Stimulated activated effector memory CD8-positive, alpha-beta T cell treated with anti-CD3 and anti-CD28 coated beads, Interleukin-12 subunit alpha, Interleukin-12 subunit beta, amount 100 ng/mL, for 72 hours (primary cell): ENCODE measurements around the gene PTK6.
A peak's percentile ranks its signal among the peaks of the same experiment; 100 is the strongest.

Experiments
- ATAC-seq: fragments of 150-1000 bp; cut with Tn5 transposase; 2 replicates; pipeline ENCODE4 v1.10.0; 2021
- DNase-seq, 2 donors: peaks; one replicate each; pipeline ENCODE4 v3.0.0; 2021 to 2022; ENCODE audit warnings: low spot score in 2 of 2
- H3K27ac Mint-ChIP-seq: one replicate; pipeline ENCODE4 v1.8.0; 2022; ENCODE audit warnings: mild to moderate bottlenecking, mixed read lengths
- H3K36me3 Mint-ChIP-seq: one replicate; pipeline ENCODE4 v1.8.0; 2022; ENCODE audit warnings: mild to moderate bottlenecking, mixed read lengths
- H3K4me1 Mint-ChIP-seq: one replicate; pipeline ENCODE4 v1.8.0; 2022; ENCODE audit warnings: mixed read lengths
- H3K4me3 Mint-ChIP-seq: one replicate; pipeline ENCODE4 v1.8.0; 2022; ENCODE audit warnings: mild to moderate bottlenecking, mixed read lengths
- H3K9me3 Mint-ChIP-seq: one replicate; pipeline ENCODE4 v1.8.0; 2022; ENCODE audit warnings: mixed read lengths

Gene PTK6

DNA sequence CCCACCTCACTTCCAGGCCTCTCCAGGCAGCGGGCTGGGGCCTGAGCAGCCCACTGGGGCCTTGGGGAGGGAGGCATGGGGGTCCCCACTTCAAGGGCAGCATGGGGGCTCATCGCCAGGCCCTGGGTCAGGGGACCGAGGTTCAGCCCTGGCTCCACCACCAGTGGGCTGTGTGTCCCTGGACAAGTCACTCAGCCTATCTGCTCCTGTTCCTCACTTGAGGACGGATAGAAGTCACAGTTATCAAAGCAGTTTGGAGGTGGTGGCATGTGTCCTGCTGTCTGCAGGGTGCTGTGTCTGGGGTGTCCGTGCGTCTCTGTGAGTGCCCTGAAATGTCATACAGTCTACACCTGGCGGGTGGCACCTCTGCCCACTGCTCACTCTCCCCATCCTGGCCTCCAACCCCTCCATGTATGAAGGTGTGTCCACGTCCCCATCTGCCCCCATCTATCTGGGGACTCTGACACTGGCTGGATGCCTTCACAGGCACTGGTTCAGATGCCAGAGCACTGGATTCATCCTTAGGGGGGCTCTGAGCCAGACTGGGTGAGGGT lies 41.9 kb downstream of the PTK6 start:
- Mint-ChIP-seq H3K9me3 (no peaks in the 10 kb centered on the region), H3K4me1 (no peaks in the 10 kb centered on the region), H3K27ac (peak overlapping the region; percentile 26), H3K4me3 (no peak overlapping the region), H3K36me3 (peaks cover 21% of the 10 kb centered on the region)
- DNase-seq (no peak), ATAC-seq (no peak)

DNA sequence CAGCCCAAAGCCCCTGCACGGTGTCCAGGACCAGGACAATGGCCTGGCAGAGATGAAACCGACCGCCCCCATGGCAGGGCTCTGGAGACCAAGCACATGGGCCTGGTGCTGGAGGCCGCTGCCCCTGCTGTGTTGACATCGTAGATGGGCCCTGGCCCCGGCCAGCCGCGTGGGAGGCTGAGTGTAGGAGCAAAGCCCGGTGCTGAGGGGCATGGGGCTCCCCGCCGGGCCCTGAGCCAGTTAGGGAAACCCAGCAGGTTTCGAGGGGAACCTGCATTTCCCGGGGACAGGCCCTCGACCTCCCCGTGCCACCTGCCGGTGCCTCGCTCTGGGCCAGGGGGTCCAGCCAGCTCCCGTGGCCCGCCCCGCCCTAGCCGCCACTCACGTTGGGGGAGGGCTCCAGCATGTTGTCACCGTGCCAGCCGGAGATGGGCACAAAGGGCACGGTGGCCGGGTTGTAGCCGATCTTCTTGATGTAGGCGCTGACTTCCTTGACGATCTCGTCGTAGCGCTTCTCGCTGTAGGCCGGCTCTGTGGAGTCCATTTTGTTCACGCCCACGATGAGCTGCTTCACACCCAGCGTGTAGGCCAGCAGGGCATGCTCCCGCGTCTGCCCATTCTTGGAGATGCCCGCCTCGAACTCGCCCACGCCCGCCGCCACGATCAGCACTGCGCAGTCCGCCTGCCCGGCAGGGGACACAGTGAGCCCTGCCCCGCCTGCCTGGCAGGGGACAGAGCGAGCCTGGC lies 42.6 kb downstream of the PTK6 start:
- Mint-ChIP-seq H3K4me3 (no peak overlapping the region), H3K27ac (no peak overlapping the region), H3K4me1 (no peaks in the 10 kb centered on the region), H3K36me3 (peaks cover 21% of the 10 kb centered on the region), H3K9me3 (no peaks in the 10 kb centered on the region)
- ATAC-seq (no peak), DNase-seq (no peak)

DNA sequence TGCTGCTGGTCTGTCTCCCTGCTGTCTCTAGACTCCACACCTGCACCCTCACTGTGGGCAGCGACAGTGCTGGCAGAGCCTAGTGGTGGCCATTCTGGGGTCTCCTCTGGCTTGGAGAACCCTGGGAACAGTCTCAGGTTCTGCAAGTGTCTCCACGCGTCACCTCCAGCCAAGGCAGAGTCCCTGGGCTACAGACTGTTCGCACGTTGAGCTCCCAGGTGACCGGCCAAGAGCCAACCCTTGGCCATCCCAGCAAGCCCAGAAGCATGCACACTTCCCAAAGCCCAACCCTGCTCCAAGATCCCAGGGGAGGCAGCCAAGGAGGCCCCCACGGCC lies 43.1 kb downstream of the PTK6 start:
- Mint-ChIP-seq H3K4me3 (no peak overlapping the region), H3K4me1 (no peaks in the 10 kb centered on the region), H3K9me3 (no peaks in the 10 kb centered on the region), H3K27ac (no peak overlapping the region), H3K36me3 (peaks cover 21% of the 10 kb centered on the region)
- ATAC-seq (no peak), DNase-seq (no peak)

DNA sequence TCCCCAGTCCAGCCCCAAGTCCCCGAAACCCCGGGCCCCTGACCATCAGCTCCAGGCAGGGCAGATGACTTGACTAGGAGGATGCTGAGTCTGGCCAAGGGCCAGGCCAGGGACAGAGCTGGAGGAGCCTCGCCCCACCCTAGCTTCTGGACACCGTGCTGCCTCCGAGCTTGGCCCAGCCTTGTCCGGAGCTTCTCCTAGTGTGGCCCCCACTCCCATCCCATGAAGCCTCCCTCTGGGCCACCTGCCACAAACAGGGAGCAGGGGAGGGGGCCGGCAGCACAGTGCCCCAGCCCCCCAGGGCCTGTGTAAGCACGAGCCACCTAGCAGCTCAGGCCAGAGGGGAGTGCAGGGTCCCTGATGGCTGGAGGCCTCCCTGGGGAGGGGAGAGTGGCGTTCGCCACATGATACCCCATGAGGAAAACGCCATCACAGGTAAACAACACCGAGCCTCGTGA lies 43.6 kb downstream of the PTK6 start:
- Mint-ChIP-seq H3K27ac (no peak overlapping the region), H3K36me3 (peaks cover 21% of the 10 kb centered on the region), H3K4me1 (no peaks in the 10 kb centered on the region), H3K4me3 (no peak overlapping the region), H3K9me3 (no peaks in the 10 kb centered on the region)
- no peak for ATAC-seq
- DNase-seq: no peak

DNA sequence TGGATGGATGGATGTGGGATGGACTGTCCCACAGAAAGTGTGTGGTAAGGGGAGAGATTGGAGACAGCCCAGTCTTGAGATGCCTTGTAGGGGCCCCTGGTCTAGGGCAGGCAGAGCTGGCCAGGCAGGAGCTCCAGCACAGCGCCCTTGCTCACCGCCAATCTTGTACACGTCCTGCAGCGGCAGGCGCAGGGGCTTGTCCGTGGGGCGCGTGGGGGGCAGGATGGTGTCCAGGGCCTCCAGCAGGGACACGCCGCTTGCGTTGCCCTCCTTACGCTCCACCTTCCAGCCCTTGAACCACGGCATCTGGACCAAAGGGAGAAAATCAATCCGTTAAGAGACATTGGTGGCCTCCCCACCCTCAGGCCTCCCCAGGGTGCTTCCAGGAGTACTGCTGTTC lies 44.2 kb downstream of the PTK6 start:
- no peaks in the 10 kb centered on the region for H3K4me1 Mint-ChIP-seq
- no peak for DNase-seq
- no peak overlapping the region for H3K4me3 Mint-ChIP-seq
- peaks cover 21% of the 10 kb centered on the region for H3K36me3 Mint-ChIP-seq
- H3K27ac Mint-ChIP-seq: no peak overlapping the region
- no peak for ATAC-seq
- no peaks in the 10 kb centered on the region for H3K9me3 Mint-ChIP-seq

DNA sequence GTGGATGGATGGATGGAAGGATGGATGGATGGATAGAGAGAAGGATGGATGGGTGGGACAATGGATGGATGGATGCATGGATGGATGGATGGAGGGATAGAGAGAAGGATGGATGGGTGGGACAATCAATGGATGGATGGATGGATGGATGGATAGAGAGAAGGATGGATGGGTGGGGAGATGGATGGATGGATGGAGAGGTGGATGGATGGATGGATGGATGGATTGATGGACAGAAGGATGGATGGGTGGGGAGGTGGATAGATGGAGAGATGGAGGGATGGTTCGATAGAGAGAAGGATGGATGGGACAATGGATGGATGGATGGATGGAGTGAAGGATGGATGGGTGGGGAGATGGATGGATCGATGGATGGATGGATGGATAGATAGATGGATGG lies 44.7 kb downstream of the PTK6 start:
- no peaks in the 10 kb centered on the region for H3K4me1 Mint-ChIP-seq
- H3K9me3 Mint-ChIP-seq: no peaks in the 10 kb centered on the region
- peaks cover 21% of the 10 kb centered on the region for H3K36me3 Mint-ChIP-seq
- no peak overlapping the region for H3K4me3 Mint-ChIP-seq
- ATAC-seq: no peak
- no peak for DNase-seq
- no peak overlapping the region for H3K27ac Mint-ChIP-seq

DNA sequence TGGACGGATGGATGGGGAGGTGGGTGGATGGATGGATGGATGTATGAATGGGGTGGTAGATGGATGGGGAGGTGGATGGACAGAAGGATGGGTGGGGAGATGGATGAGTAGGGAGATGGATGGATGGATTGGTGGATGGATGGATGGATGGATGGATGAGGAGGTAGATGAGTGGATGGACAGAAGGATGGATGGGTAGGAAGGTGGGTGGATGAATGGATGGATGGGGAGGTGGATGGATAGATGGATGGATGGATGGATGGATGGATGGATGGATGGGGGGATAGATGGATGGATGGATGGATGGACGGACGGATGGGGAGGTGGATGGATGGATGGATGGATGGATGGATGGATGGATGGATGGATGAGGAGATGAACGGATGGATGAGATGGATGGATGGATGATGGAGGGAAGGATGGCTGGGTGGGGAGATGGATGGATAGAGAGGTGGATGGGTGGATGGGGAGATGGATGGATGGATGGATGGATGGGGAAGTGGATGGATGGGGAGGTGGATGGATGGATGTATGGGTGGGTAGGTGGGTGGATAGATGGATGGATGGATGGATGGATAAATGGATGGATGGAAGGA lies 45.4 kb downstream of the PTK6 start:
- no peaks in the 10 kb centered on the region for H3K4me1 Mint-ChIP-seq
- DNase-seq (no peak), ATAC-seq (no peak)
- H3K9me3 Mint-ChIP-seq: no peaks in the 10 kb centered on the region
- peaks cover 21% of the 10 kb centered on the region for H3K36me3 Mint-ChIP-seq
- H3K4me3 Mint-ChIP-seq: no peak overlapping the region
- no peak overlapping the region for H3K27ac Mint-ChIP-seq

DNA sequence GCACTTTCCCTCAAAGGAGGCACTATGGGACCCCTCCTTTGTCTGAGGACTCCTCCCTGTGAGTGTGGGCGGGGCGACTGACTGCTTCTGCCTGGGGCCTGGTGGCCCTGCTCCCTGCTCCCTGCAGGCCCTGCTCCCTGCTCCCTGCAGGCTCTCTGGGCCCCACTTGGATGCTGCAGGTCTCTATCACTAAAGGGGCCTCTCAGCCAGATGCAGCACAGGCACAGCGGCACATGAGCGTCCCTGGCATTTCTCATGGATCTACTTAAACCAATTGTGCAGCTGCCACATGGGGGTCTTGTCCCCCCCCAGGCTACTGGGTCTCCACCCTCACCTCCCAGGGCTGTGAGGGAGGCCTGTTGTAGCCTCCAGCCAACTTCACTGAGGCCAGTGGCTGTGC lies 46.1 kb downstream of the PTK6 start:
- H3K27ac Mint-ChIP-seq: no peak overlapping the region
- ATAC-seq (no peak), DNase-seq (no peak)
- no peaks in the 10 kb centered on the region for H3K9me3 Mint-ChIP-seq
- no peak overlapping the region for H3K4me3 Mint-ChIP-seq
- peaks cover 21% of the 10 kb centered on the region for H3K36me3 Mint-ChIP-seq
- peaks cover 4% of the 10 kb centered on the region for H3K4me1 Mint-ChIP-seq

DNA sequence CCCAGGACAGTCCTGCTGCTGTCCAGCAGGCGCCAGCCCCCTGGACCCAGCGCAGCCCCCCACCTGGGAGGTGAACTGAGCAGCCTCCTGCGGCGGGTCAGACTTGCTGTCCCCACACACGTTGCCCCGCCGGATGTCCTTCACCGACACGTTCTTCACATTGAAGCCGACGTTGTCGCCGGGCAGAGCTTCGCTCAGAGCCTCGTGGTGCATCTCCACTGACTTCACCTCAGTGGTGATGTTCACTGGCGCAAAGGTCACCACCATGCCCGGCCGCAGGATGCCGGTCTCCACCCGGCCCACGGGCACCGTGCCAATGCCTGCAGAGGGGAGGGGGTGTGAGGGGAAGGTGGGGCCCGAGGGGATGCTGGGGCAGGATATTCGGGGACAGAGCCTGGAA lies 46.8 kb downstream of the PTK6 start:
- no peak overlapping the region for H3K27ac Mint-ChIP-seq
- H3K36me3 Mint-ChIP-seq: peaks cover 21% of the 10 kb centered on the region
- DNase-seq: no peak
- no peak for ATAC-seq
- H3K4me1 Mint-ChIP-seq: peaks cover 5% of the 10 kb centered on the region
- no peaks in the 10 kb centered on the region for H3K9me3 Mint-ChIP-seq
- no peak overlapping the region for H3K4me3 Mint-ChIP-seq

DNA sequence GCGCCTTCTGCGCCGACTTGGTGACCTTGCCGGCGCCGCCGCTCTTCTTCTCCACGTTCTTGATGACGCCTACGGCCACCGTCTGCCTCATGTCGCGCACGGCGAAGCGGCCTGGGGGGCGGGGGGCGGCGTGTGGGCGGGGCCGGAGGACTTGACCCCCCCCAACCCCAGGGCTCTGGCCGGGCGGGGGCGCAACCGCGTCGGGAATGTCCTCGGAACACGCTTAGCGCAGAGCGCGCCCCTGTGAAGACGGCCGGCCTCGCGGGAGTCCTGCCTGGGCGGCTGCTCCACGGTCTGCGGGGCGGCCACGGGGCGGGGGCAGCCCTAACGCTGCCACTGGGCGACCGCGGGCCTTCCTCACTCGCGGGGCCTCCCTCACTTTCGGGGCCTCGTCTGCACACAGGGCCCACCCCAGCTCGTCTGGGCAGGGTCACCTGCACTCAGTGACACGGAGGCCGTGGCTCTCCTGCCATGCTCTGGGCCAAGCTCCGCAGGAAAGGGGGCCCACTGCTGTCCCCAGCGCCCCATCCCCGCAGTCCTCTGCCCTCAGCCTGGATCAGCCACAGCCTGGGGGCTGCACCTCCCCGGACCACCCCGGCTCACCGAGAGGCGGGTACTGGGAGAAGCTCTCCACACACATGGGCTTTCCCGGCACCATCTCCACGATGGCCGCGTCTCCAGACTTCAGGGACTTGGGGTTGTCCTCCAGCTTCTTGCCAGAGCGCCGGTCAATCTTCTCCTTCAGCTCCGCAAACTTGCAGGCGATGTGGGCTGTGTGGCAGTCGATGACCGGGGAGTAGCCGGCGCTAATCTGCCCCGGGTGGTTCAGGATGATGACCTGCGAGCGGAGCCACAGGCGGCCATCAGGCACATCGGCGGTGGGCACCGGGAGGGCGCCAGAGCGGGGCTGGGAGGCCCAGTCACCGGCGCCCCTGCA lies 48.6 kb downstream of the PTK6 start:
- ATAC-seq: peak; percentile 27
- Mint-ChIP-seq H3K9me3 (no peaks in the 10 kb centered on the region), H3K4me3 (no peak overlapping the region), H3K36me3 (peaks cover 21% of the 10 kb centered on the region), H3K27ac (no peak overlapping the region), H3K4me1 (peaks cover 5% of the 10 kb centered on the region)
- no peak for DNase-seq

DNA sequence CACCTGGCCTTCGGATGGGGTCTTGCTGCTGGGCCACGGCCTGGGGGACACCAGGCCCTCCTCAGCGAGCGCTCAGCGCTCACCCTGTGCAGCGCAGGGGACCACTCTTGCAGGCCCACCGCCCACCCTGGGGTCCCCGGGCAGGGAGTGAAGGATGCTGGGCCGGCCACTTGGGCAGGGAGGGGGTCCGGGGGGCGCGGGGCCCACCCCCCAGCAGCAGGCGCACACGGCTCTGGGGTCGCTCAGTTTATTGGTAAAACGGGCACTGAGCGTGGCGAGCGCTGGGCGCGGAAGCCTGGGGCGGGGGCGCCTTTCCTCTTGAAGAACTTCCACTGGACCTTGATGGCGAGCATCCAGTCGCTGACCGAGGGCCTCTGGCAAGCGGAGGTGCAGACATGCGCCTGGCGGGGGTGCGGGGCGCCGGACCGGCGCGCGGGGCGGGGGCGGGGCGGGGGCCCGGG lies 49.4 kb downstream of the PTK6 start:
- Mint-ChIP-seq H3K36me3 (peaks cover 21% of the 10 kb centered on the region), H3K4me3 (no peak overlapping the region), H3K27ac (no peak overlapping the region), H3K9me3 (no peaks in the 10 kb centered on the region), H3K4me1 (peaks cover 9% of the 10 kb centered on the region)
- ATAC-seq: no peak
- no peak for DNase-seq

DNA sequence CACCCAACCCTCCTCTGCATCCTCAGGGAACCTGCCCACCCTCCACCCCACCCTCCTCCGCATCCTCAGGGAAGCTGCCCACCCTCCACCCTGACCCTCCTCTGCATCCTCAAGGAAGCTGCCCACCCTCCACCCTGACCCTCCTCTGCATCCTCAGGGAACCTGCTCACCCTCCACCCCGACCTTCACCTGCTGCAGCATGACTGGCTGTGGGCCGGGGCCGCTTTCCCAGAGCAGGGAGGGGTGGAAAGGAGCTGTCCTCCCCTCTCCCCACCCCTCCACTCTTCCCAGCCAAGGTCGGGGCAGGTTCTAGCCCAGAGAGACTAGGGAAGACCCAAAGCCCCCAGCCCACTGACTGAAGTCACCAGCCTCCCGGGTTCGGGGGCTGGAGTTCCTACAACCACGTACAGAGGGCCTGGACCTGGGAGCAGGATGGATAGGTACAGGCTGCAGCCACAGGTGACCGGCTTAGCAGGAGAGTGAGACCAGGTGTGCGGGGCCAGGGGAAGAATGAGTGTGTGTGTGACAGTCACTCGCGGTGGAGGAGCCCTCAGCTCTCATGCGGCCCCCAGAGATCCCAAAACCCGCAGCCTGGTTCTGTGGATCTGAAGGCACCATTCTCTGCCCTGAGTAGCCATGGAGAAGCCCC lies 49.9 kb downstream of the PTK6 start:
- peaks cover 18% of the 10 kb centered on the region for H3K36me3 Mint-ChIP-seq
- no peak overlapping the region for H3K4me3 Mint-ChIP-seq
- H3K4me1 Mint-ChIP-seq: peaks cover 11% of the 10 kb centered on the region
- ATAC-seq: no peak
- H3K9me3 Mint-ChIP-seq: no peaks in the 10 kb centered on the region
- H3K27ac Mint-ChIP-seq: no peak overlapping the region
- no peak for DNase-seq

DNA sequence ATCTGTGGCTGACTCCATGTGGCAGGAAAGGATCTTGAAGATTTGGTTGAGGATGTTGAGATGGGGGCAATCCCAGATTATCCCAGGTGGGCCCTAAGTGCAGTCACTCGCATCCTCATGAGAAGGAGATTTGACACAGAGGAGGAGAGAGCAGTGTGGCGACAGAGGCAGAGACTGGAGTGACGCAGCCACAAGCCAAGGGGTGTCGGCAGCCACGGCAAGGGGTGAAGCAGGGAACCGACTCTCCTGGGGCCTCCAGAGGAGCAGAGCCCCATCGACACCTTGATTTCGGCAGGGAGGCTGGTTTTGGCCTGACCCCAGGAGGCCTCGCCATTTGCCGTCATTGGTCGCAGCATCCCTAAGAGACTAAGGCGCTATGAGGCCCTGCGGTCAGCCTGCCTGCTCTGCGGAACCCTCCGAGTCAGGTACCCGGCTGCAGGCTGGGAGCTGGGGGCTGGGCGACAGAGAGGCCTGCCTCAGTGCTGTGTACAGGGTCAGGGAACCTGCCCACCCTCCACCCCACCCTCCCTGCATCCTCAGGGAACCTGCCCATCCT lies 50.8 kb downstream of the PTK6 start:
- Mint-ChIP-seq H3K9me3 (no peaks in the 10 kb centered on the region), H3K4me1 (peaks cover 15% of the 10 kb centered on the region), H3K27ac (peak overlapping the region; percentile 64), H3K36me3 (peaks cover 11% of the 10 kb centered on the region), H3K4me3 (no peak overlapping the region)
- no peak for DNase-seq
- no peak for ATAC-seq

DNA sequence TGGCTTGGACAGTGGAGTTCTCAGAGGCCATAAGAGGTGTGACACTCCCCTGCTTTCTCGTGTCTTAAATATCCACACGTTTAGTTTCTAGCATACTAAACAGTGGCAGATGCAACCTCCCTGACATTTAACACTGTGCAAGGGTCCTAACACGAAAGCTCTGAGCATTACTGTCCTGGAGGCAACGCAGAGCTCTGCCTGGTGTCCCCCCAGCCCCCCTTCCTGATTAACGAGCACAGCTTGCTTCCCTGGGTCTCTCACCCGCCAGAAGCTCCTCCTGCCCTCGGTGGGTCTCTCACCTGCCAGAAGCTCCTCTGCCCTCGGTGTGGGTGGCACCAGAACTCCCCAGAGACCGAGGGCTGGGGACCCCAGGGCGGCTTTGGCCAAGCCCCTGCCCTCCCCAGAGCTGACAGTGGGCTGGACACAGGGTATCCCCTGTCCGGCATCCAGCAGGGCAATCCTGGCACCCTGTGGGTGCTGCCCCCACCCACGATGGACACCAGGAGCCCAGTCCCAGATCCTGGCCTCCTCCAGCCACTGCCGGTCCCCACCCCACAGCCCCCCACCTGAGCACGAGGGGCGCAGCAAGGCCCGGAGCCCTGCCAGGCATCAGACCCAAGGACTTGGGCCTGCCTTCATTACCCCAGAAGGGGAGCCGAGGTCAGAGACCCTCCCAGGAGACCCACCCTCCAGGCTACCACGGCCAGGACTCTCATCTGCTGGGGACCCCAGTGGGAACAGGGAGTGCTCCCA lies 52.3 kb downstream of the PTK6 start:
- Mint-ChIP-seq H3K4me3 (no peak overlapping the region), H3K27ac (no peak overlapping the region), H3K36me3 (no peaks in the 10 kb centered on the region), H3K9me3 (no peaks in the 10 kb centered on the region), H3K4me1 (peaks cover 16% of the 10 kb centered on the region)
- DNase-seq: no peak
- no peak for ATAC-seq
